ENCODE data around the gene C10orf90.

DNA sequence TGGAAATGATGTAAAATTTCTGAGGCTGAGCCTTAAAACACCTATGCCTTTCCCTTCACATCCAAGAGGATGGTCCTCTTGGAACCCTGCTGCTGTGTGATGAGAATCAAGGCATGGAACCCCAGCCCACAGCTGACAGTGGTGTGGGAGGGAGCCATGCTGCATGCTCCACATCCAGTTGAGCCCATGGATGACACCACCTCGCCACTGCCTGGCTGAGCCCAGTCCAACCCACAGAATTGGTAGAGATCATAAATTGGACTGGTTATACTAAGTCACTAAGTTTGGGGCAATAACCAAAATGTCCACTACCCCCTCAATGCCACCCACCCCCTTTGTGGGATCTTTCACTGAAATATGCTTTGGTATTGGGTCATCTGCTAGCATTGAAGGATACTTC lies 45.9 kb upstream of the C10orf90 start:
- TF ChIP-seq, protein P1, sequence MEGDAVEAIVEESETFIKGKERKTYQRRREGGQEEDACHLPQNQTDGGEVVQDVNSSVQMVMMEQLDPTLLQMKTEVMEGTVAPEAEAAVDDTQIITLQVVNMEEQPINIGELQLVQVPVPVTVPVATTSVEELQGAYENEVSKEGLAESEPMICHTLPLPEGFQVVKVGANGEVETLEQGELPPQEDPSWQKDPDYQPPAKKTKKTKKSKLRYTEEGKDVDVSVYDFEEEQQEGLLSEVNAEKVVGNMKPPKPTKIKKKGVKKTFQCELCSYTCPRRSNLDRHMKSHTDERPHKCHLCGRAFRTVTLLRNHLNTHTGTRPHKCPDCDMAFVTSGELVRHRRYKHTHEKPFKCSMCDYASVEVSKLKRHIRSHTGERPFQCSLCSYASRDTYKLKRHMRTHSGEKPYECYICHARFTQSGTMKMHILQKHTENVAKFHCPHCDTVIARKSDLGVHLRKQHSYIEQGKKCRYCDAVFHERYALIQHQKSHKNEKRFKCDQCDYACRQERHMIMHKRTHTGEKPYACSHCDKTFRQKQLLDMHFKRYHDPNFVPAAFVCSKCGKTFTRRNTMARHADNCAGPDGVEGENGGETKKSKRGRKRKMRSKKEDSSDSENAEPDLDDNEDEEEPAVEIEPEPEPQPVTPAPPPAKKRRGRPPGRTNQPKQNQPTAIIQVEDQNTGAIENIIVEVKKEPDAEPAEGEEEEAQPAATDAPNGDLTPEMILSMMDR (IDR thresholded peaks at IDR 0.05), result no peak
- no peak for TF ChIP-seq POLR2AphosphoS5 (IDR thresholded peaks at IDR 0.05)
